Pulmonary artery endothelial cell (primary cell): ENCODE data around the gene PARPBP. TPM values are rescaled to one million over a fixed set of nuclear protein-coding genes. Genes with fewer than 3 reads are reported as not detected.
"Not testable (repeated sequence)": the region's sequence is repeated elsewhere in the genome, so short reads cannot be mapped to it uniquely, and the experiment has no call there.

ENCODE experiments used
- DNase-seq: peaks from one replicate; pipeline ENCODE4 v3.0.0-alpha.2; 2011; ENCODE audit warnings: low read depth, low spot score
- total RNA-seq: library from RNA; depleted of rRNA; stranded (reverse); fragments of >200 nt; gene quantifications from 2 replicates; pipeline ENCODE4 v1.2.3, GENCODE V29; 2014

PARPBP gene, protein sequence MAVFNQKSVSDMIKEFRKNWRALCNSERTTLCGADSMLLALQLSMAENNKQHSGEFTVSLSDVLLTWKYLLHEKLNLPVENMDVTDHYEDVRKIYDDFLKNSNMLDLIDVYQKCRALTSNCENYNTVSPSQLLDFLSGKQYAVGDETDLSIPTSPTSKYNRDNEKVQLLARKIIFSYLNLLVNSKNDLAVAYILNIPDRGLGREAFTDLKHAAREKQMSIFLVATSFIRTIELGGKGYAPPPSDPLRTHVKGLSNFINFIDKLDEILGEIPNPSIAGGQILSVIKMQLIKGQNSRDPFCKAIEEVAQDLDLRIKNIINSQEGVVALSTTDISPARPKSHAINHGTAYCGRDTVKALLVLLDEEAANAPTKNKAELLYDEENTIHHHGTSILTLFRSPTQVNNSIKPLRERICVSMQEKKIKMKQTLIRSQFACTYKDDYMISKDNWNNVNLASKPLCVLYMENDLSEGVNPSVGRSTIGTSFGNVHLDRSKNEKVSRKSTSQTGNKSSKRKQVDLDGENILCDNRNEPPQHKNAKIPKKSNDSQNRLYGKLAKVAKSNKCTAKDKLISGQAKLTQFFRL
- 13.7 and 27.5 TPM in 2 replicates for total RNA-seq

GRCh38 chr12:102119674-102120563 is at the start of gene PARPBP, which contains the start of gene NUP37:
TSS of gene PARPBP (plus strand) at chr12:102120183. CDS start at chr12:102123889, 3,706 bp downstream.
TSS of gene NUP37 (minus strand) at chr12:102120114. CDS start at chr12:102118518, 1,596 bp downstream.
- DNase-seq, result peak; percentile 47

DNA sequence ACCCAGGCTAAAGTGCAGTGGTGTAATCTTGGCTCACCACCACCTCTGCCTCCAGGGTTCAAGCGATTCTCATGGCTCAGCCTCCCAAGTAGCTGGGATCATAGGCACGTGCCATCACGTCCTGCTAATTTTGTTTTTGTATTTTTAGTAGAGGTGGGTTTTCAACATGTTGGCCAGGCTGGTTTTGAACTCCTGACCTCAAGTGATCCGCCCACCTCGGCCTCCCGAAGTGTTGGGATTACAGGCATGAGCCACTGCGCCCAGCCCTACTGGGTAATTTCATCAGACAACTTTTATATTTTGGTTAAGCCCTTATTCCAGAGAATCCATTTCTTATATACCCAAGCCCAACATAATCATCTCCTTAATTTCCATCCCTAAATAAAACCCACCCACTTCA is 47.9 kb upstream of the PARPBP start:
- DNase-seq, result not testable (repeated sequence)

DNA sequence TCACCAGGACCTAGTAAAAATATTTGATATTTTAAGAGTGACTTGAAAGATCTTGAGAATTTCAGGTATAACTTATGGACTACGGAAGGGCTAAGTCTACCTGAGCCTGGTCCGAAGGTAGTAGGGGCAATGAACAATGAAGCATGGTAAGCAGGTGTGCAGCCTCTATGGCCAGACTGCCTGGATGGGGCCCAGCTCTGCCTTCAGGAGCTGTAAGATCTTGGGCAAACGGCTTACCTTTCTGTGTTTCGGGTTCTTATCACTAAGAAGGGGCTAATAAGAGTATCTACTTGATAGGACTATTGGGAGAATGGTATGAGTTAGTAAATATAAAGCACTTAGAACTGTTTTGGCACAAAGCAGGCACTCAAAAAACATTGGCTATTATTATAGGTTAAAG is 39.1 kb upstream of the PARPBP start:
- no peak for DNase-seq

DNA sequence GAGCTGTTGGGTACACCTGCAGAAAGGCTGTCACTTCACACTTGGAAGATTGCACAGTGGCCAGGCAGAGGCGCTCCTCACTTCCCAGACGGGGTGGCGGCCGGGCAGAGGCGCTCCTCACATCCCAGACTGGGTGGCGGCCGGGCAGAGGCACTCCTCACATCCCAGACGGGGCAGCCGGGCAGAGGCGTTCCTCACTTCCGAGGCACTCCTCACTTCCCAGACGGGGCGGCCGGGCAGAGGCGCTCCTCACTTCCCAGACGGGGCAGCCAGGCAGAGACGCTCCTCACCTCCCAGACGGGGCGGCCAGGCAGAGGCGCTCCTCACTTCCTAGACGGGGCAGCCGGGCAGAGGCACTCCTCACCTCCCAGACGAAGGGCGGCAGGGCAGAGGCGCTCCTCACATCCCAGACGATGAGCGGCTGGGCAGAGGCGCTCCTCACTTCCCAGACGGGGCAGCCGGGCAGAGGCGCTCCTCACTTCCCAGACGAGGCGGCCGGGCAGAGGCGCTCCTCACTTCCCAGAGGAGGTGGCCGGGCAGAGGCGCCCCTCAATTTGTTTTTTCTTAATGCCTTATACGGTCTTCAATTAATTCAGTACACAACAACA is 30.7 kb upstream of the PARPBP start:
- DNase-seq, result not testable (repeated sequence)

DNA sequence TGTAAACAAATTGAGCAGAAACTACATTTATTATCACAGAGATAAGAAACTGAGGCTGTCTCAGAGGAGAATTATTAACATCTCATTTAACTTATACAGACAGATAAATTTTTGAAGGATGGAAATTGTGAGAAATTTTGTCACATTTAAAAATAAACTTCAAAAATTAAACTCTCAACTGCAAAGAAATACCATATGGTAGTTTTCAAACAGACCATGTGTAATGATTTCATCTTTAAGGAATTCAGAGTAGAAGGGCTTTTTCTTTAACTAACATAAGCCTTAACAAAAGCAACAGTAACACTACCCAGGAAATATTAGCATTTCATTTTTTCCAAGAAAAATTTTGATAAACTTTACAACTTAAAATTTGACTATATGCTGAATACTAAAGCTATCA is 26.7 kb upstream of the PARPBP start:
- DNase-seq, result no peak

GRCh38 chr12:102095677-102096263 is 24.2 kb upstream of the PARPBP start:
- no peak for DNase-seq

DNA sequence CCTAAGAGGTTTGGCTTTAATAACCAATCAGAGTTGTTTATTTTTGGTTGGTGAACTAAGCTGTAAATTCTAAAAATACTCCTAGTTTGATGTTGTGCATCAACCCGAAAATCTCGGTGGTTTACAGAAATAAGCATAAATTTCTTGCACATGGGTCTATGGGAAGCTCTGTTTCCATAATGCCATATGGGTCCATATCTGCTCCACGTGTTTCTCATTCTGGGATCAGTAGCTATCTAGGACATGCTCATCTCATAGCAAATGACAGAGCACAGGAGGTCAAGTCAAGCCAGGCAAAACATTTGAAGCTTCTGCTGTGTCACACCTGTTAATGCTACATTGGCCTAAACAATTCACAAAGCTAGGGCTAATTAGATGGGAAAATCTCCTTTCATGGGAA is 23.1 kb upstream of the PARPBP start:
- no peak for DNase-seq

DNA sequence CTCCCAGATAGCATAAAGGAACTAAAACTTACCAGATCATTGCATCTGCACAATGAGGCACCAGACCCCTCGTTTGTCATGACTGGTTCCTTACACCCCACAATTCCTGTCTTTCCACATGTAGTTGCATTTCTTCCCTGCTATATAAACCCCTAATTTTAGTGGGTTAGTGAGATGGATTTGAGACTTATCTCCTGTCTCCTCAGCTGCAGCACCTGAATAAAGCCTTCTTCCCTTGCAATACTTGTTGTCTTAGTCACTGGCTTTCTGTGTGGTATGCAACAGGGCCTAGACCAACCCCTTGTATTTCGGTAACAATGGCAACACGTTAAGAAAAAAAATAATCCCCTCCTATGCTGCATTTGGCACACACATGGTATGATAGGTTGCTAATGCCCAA is 13.1 kb upstream of the PARPBP start:
- no peak for DNase-seq

GRCh38 chr12:102107970-102108369 is 12.0 kb upstream of the PARPBP start:
- DNase-seq, result no peak

DNA sequence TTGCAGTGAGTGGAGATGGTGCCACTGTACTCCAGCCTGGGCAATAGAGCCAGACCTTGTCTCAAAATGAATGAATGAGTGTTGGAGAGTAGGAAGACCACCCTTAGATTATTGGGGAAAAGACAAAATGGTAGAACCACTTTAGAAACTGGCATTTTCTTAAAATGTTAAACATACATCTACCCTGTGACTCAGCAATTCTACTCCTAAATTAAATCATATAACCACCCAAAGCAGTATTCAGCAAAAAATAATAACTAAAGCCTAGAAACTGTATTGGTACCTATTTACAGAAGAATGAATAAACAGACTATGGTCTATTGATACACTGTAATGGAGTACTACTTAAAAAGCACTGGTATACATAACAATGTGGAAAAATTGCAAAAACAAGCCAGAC is 9.2 kb upstream of the PARPBP start:
- DNase-seq, result no peak

- DNase-seq, result no peak
Measured at GRCh38 chr12:102114212-102114611, 5.8 kb upstream of the PARPBP start.

DNA sequence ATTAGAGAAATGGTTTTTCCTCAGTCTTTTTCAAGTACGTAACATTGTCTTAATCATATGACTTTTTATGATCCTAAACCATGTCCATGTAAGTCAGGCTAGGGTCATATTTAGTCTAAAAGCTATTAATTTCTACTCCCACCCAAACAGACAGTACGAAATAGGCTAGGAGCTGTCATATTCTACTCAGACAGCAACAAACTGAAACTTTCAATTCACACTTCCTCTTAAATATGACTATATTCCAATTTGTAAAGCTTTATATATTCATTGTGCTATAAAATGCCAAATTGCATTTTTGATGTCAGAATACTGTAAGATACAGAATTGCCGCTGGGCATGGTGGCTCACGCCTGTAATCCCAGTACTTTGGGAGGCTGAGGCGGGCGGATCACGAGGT is 3.6 kb upstream of the PARPBP start:
- DNase-seq, result no peak

- DNase-seq, result no peak
Measured at GRCh38 chr12:102118874-102119273, 1.1 kb upstream of the PARPBP start.

- DNase-seq, result no peak
Measured at GRCh38 chr12:102120564-102120873, 536 bp downstream of the PARPBP start.

DNA sequence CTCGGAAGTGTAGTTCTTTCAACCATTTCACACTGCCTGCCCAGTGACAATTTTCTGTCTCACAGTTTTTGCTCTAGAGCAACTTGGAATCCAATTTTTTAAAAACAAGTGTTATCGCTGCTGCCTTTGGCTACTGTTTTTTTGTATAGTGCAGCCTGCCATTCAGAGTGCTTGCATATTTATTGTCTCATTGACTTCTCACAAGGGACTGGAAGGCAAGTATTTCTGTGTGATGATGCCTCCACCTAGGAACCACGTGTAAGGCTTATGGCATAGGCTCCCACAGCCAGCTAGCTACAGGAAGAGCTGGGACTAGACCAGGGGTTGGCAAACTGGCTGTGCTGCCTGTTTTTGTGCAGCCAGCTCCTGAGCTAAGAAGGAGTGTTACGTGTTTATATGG is 903 bp downstream of the PARPBP start:
- no peak for DNase-seq

DNA sequence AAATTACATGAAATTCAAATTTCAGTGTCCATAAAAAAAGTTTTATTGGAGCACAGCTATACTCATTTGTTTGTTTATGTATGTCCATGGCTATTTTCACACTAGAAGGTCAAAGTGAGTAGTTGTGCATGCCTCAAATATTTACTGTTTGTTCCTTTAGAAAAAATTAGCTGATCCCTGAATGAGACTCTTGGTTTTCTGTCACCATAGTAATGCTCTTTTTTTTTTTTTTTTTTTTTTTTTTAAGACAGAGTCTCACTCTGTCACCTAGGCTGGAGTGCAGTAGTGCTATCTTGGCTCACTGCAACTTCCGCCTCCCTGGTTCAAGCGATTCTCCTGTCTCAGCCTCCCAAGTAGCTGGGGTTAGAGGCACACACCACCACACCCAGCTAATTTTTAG is 1.3 kb downstream of the PARPBP start:
- not testable (repeated sequence) for DNase-seq

- not testable (repeated sequence) for DNase-seq
Measured at GRCh38 chr12:102130720-102131119, 10.7 kb downstream of the PARPBP start.

GRCh38 chr12:102131442-102131841 is 11.5 kb downstream of the PARPBP start:
- not testable (repeated sequence) for DNase-seq

- DNase-seq, result not testable (repeated sequence)
Measured at GRCh38 chr12:102137619-102138018, 17.6 kb downstream of the PARPBP start.

DNA sequence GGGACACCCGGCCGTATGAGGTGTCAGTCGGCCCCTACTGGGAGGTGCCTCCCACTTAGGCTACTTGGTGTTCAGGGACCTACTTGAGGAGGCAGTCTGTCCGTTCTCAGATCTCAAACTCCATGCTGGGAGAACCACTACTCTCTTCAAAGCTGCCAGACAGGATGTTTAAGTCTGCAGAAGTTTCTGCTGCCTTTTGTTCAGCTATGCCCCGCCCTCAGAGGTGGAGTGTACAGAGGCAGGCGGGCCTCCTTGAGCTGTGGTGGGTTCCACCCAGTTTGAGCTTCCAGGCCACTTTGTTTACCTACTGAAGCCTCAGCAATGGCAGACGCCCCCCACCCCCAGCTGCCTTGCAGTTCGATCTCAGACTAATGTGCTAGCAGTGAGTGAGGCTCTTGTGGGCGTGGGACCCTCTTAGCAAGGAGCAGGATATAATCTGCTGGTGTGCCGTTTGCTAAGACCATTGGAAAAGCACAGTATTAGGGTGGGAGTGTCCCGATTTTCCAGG is 22.9 kb downstream of the PARPBP start:
- DNase-seq, result not testable (repeated sequence)

DNA sequence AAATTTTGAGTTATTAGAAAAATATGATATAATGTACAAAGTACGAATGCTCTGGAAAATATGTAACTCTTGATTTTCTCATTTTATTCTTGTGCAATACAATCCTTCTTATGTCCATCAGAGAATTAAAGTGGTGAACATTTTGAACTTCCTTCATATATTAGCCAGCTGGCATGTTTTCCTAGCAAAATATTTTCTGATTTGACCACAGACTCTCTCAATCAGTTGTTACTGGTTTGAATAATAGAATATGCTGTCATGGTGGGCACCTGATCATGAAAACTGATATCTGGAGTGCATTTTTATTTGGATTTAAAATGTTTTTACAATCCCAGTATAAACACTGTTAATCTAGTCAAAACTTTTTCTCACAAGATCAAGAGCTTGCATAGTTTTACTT is 24.2 kb downstream of the PARPBP start:
- no peak for DNase-seq
